T-helper 17 cell (primary cell): ENCODE data around the gene ZNF583. TPM values are rescaled to one million over a fixed set of nuclear protein-coding genes. Genes with fewer than 3 reads are reported as not detected.

Experiments used
- ATAC-seq: fragments of 150-1000 bp; cut with Tn5 transposase; 2 replicates; pipeline ENCODE4 v1.10.0; 2021; ENCODE audit warnings: mild to moderate bottlenecking, moderate library complexity
- DNase-seq, 3 donors: peaks; one replicate each; pipeline versions ENCODE4 v3.0.0 to v3.0.0-alpha.2; 2020 to 2021
- H3K9me3 ChIP-seq: one replicate; pipeline ENCODE4 v1.7.0; 2013; ENCODE audit warnings: low read length, mild to moderate bottlenecking; ENCODE audit not compliant: control insufficient read depth, poor library complexity, severe bottlenecking
- H3K27ac Mint-ChIP-seq: one replicate; pipeline ENCODE4 v1.8.0; 2022; ENCODE audit warnings: mild to moderate bottlenecking, moderate library complexity, mixed read lengths
- H3K27me3 Mint-ChIP-seq: one replicate; pipeline ENCODE4 v1.8.0; 2022; ENCODE audit warnings: mixed read lengths
- H3K36me3 Mint-ChIP-seq: one replicate; pipeline ENCODE4 v1.8.0; 2022; ENCODE audit warnings: low read depth, mixed read lengths
- H3K4me1 Mint-ChIP-seq: one replicate; pipeline ENCODE4 v1.8.0; 2022; ENCODE audit warnings: mild to moderate bottlenecking, mixed read lengths
- H3K4me3 Mint-ChIP-seq: one replicate; pipeline ENCODE4 v1.8.0; 2022; ENCODE audit warnings: mild to moderate bottlenecking, moderate library complexity, mixed read lengths
- total RNA-seq, 4 donors: library from RNA in 2 of 4; stranded (reverse) in 2 of 4; gene quantifications; one replicate each; pipeline ENCODE4 v1.2.3 and lab custom pipeline; 2022 to 2026

ZNF583 gene
- total RNA-seq, 2 donors from 2014 or later, result 1.7 to 2.7 TPM

DNA sequence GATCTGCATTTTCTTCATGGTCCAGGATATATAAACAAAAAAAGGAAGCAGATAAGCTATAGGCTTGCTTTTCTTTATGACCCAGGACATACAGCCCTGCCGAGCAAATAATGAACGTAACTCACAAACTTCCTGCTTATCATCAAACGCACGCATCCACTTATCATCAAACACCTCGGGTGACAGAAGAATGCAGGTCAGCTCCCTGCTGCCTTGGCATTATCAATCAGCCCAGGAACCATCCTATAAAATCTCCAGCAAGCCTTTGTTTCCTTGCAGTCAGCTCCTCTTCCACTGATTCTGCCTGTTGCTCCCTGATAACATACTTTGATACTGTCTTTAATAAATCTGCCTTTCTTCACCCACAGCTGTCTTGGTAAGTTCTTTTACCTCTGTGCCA is 5.3 kb upstream of the ZNF583 start:
- Mint-ChIP-seq H3K27ac (no peak overlapping the region), H3K27me3 (no peaks in the 10 kb centered on the region), H3K4me3 (no peak overlapping the region), H3K36me3 (no peaks in the 10 kb centered on the region), H3K4me1 (no peaks in the 10 kb centered on the region)
- ATAC-seq (no peak), DNase-seq (no peak)
- no peaks in the 10 kb centered on the region for H3K9me3 ChIP-seq

DNA sequence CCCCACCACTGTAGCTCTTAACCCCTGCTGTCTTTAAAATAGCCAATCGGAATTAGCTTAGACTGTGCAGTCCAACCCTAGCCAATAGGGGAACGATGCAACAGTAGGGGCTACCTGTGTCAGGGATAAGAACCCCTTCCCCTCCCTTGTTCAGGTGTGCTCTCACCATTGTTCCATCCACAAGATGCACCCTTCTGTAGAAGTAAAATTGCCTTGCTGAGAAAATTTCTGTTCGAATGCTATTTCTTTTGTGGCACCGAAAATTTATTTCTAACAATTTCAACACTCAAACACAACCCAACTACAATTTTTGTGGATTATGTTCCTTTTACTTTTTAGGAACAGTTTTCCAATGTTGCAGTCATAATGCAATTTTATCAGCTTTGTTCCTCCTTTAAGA is 3.6 kb upstream of the ZNF583 start:
- H3K9me3 ChIP-seq, result no peaks in the 10 kb centered on the region
- Mint-ChIP-seq H3K4me3 (no peak overlapping the region), H3K4me1 (peaks cover 10% of the 10 kb centered on the region), H3K36me3 (peaks cover 4% of the 10 kb centered on the region), H3K27ac (no peak overlapping the region), H3K27me3 (no peaks in the 10 kb centered on the region)
- ATAC-seq, result no peak
- no peak for DNase-seq

- no peaks in the 10 kb centered on the region for H3K27me3 Mint-ChIP-seq
- H3K36me3 Mint-ChIP-seq, result peaks cover 5% of the 10 kb centered on the region
- H3K27ac Mint-ChIP-seq, result peak overlapping the region; percentile 89
- DNase-seq (no peak), ATAC-seq (no peak)
- H3K4me1 Mint-ChIP-seq, result peaks cover 10% of the 10 kb centered on the region
- H3K9me3 ChIP-seq, result no peaks in the 10 kb centered on the region
- peak overlapping the region; percentile 78 for H3K4me3 Mint-ChIP-seq
These were observed 871 bp upstream of the ZNF583 start for GRCh38 chr19:56403261-56403660.

- no peak for DNase-seq
- Mint-ChIP-seq H3K27ac (no peak overlapping the region), H3K4me1 (peaks cover 10% of the 10 kb centered on the region), H3K4me3 (peak overlapping the region; percentile 78), H3K27me3 (no peaks in the 10 kb centered on the region), H3K36me3 (peaks cover 11% of the 10 kb centered on the region)
- peaks cover 9% of the 10 kb centered on the region for H3K9me3 ChIP-seq
- no peak for ATAC-seq
These were observed 549 bp downstream of the ZNF583 start for GRCh38 chr19:56404705-56405056.

DNA sequence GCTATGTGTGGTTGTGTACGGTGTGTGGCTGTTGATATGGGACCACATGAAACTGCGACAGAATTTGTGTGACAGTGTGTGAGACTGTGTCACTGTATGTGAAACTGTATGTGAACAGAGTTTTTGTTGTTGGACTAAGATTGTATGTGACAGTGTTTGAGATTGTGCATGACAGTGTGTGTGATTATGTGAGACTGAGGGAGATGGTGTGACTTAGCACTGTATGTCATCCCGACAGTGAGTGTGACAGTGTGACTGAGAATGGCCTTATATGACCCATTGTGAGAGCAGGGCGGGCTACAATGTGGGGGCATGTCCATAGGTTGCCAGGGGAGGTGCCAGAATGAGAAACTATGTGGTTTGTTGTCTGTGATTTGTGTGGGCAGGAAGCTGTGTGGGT is 930 bp downstream of the ZNF583 start:
- peaks cover 11% of the 10 kb centered on the region for H3K9me3 ChIP-seq
- DNase-seq, result no peak
- peaks cover 10% of the 10 kb centered on the region for H3K4me1 Mint-ChIP-seq
- peak overlapping the region; percentile 78 for H3K4me3 Mint-ChIP-seq
- H3K36me3 Mint-ChIP-seq, result peaks cover 14% of the 10 kb centered on the region
- no peak for ATAC-seq
- H3K27ac Mint-ChIP-seq, result no peak overlapping the region
- no peaks in the 10 kb centered on the region for H3K27me3 Mint-ChIP-seq

GRCh38 chr19:56423276-56423984 is 19.3 kb downstream of the ZNF583 start:
- ATAC-seq (no peak), DNase-seq (no peak)
- H3K36me3 Mint-ChIP-seq, result peaks cover 4% of the 10 kb centered on the region
- no peak overlapping the region for H3K27ac Mint-ChIP-seq
- H3K9me3 ChIP-seq, result peaks cover 63% of the 10 kb centered on the region
- H3K27me3 Mint-ChIP-seq, result no peaks in the 10 kb centered on the region
- no peaks in the 10 kb centered on the region for H3K4me1 Mint-ChIP-seq
- H3K4me3 Mint-ChIP-seq, result no peak overlapping the region

DNA sequence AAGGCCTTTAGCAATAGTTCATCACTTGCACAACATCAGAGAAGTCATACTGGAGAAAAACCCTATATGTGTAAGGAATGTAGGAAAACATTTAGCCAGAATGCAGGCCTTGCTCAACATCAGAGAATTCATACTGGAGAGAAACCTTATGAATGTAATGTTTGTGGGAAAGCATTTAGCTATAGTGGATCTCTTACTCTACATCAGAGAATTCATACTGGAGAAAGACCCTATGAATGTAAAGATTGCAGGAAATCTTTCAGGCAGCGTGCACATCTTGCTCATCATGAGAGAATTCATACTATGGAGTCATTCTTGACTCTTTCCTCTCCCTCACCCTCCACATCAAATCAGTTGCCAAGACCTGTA is 19.8 kb downstream of the ZNF583 start:
- no peaks in the 10 kb centered on the region for H3K27me3 Mint-ChIP-seq
- no peak for DNase-seq
- ATAC-seq, result no peak
- no peaks in the 10 kb centered on the region for H3K4me1 Mint-ChIP-seq
- peaks cover 4% of the 10 kb centered on the region for H3K36me3 Mint-ChIP-seq
- H3K4me3 Mint-ChIP-seq, result no peak overlapping the region
- H3K27ac Mint-ChIP-seq, result no peak overlapping the region
- H3K9me3 ChIP-seq, result peaks cover 66% of the 10 kb centered on the region

GRCh38 chr19:56441206-56441792 is 37.2 kb downstream of the ZNF583 start:
- Mint-ChIP-seq H3K4me3 (no peak overlapping the region), H3K4me1 (no peaks in the 10 kb centered on the region), H3K27me3 (no peaks in the 10 kb centered on the region), H3K36me3 (no peaks in the 10 kb centered on the region), H3K27ac (no peak overlapping the region)
- ATAC-seq (no peak), DNase-seq (no peak)
- H3K9me3 ChIP-seq, result peaks cover 12% of the 10 kb centered on the region

- Mint-ChIP-seq H3K4me1 (no peaks in the 10 kb centered on the region), H3K36me3 (no peaks in the 10 kb centered on the region), H3K27ac (no peak overlapping the region), H3K27me3 (no peaks in the 10 kb centered on the region), H3K4me3 (no peak overlapping the region)
- DNase-seq (no peak), ATAC-seq (no peak)
- peaks cover 4% of the 10 kb centered on the region for H3K9me3 ChIP-seq
These were observed 70.2 kb downstream of the ZNF583 start for GRCh38 chr19:56474308-56474707.

DNA sequence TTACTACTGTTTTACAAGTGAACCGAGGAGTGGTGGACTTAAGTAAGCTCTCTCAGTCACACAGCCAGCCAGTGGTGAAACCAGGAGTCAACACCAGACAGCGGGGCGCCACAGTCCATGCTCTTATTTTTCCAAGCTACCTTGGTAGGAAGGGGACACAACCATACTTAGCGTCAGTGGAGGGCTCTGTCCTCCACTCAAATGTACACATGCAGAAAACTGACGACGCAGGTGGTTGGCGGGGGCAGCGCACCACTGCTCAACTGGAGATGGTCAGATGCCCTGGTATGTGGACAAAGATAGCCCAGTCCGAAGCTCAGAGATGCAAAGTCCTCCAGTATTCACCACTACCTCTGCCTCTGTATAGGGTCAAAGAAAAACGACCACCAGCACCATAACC is 72.0 kb downstream of the ZNF583 start:
- Mint-ChIP-seq H3K36me3 (no peaks in the 10 kb centered on the region), H3K4me3 (no peak overlapping the region), H3K27ac (no peak overlapping the region), H3K27me3 (no peaks in the 10 kb centered on the region), H3K4me1 (no peaks in the 10 kb centered on the region)
- no peak for DNase-seq
- no peak for ATAC-seq
- peaks cover 3% of the 10 kb centered on the region for H3K9me3 ChIP-seq

Other genes starting within 250 kb of the ZNF583 start
- gene GALP, start 228.3 kb upstream of the ZNF583 start, total RNA-seq, result not detected
- gene ZSCAN5B, start 206.5 kb upstream of the ZNF583 start, total RNA-seq, result not detected
- not detected for gene ZSCAN5C, start 202.1 kb upstream of the ZNF583 start, total RNA-seq
- gene EDDM13, start 131.6 kb upstream of the ZNF583 start, total RNA-seq, result not detected
- gene ZSCAN5A, start 89.5 kb upstream of the ZNF583 start, total RNA-seq, result 10 to 100 TPM in 1 of 2 donors, 1 to 10 TPM in 1; 9.1 to 11.1 TPM
- gene ZNF582, start 10.8 kb upstream of the ZNF583 start, total RNA-seq, result 1 to 10 TPM; 3.2 to 3.9 TPM
- 1 to 10 TPM in 1 of 2 donors, under 1 TPM in 1; 0.26 to 2.0 TPM for gene ZNF667, start 73.0 kb downstream of the ZNF583 start, total RNA-seq
- 1 to 10 TPM in 1 of 2 donors, under 1 TPM in 1; 0.23 to 1.1 TPM for gene ZNF471, start 103.5 kb downstream of the ZNF583 start, total RNA-seq
- gene ZFP28, start 134.6 kb downstream of the ZNF583 start, total RNA-seq, result 1 to 10 TPM; 4.8 to 5.1 TPM
- 1 to 10 TPM in 1 of 2 donors, under 1 TPM in 1; 0.83 to 1.4 TPM for gene ZNF470, start 163.1 kb downstream of the ZNF583 start, total RNA-seq
- gene ZNF71, start 191.0 kb downstream of the ZNF583 start, total RNA-seq, result 1 to 10 TPM; 4.9 to 5.1 TPM
- gene SMIM17, start 238.8 kb downstream of the ZNF583 start, total RNA-seq, result not detected